NT2/D1 (cell line): ENCODE results near the gene LRBA.
"Not testable (repeated sequence)": the region's sequence is repeated elsewhere in the genome, so short reads cannot be mapped to it uniquely, and the experiment has no call there.

Experiments
- SUZ12 ChIP-seq: IDR thresholded peaks from 2 replicates; pipeline ENCODE4 v1.6.1; 2011; ENCODE audit not compliant: insufficient read length, insufficient read depth; ENCODE audit errors: extremely low read depth
- YY1 ChIP-seq: IDR thresholded peaks from 2 replicates; pipeline ENCODE4 v1.6.1; 2011; ENCODE audit not compliant: insufficient read length, insufficient read depth
- ZNF274 ChIP-seq: IDR thresholded peaks from 2 replicates; pipeline ENCODE4 v1.6.1; 2011; ENCODE audit warnings: mild to moderate bottlenecking, low read depth, low read length

GRCh38 chr4:150386415-150386814, 628.7 kb downstream of the LRBA start:
- not testable (repeated sequence) for TF ChIP-seq YY1, SUZ12, ZNF274
